NCI-H1436 treated with DMSO at 0.1 percent for 48 hours (cell line): ENCODE data around the gene FNDC3A.
"Not testable (repeated sequence)": the region's sequence is repeated elsewhere in the genome, so short reads cannot be mapped to it uniquely, and the experiment has no call there.

Source experiments
- DNase-seq: peaks from one replicate; lab custom pipeline; 2025; lab: John Stamatoyannopoulos, UW

FNDC3A gene

DNA sequence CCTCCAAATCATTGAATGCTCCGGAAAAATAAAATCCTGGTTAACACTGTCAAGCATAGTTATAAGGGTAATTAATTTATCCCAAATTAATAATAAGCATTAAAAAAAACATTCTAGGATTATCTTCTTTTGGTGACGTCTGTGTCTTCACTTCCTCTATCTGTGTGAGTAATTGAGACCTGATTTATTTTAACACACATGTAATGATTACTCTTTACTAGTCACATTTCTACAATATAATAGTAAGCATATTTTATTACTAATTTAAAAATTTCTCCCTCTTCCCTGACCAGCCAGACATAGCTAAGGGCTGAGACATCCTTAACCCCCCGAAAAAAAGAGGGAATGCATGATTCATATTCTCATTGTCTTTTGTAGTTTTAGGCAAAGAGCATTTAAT is 2.3 kb downstream of the FNDC3A start:
- no peak for DNase-seq

DNA sequence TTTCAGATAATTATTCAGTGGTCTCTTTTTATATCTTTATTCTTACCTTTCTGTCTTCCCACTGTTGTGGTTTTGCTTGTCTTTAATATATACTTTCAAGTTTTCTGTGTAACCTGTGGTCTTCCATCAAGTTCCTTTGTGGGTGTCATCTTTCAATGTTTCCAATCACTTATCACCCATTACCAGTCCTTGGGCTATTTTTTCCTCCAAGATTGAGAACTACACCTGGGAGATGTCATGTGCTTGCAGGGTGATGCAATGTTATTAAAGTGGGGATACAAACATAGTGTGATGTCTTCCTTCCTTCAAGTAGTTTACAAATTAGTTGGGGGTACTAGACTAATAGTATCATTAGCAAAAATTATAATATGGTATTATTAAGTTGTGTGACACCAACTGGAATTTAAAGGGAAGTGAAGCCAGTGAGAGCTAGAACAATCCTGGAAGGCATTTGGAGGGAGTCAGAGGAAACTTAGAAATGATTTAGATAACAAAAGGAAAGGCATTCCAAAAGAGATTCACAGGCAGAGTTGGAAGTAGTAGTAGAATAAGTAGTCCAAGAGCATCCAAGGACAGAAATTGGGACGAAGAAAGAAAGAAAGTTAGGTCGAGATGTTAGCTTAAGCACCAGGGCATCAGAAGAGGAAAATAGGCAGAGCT is 3.4 kb downstream of the FNDC3A start:
- no peak for DNase-seq

DNA sequence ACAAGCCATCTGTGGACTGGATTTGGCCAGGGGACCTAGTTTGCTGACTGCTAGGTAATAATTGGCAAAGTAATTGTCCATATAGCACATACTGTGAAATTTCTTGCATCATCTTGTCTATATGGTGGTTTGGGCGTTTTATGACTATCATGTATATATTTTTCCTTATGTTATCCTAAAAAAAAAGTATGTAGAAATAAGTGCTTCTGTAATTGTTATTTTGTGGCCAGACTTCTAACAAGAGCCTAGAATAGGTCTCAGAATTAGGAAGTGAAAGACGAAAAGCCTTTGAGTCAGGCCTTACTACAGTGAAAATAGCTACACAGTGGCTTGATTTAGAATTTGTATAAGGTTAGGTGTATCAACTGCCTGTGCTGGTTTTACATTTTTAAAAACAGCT is 4.2 kb downstream of the FNDC3A start:
- DNase-seq: no peak

DNA sequence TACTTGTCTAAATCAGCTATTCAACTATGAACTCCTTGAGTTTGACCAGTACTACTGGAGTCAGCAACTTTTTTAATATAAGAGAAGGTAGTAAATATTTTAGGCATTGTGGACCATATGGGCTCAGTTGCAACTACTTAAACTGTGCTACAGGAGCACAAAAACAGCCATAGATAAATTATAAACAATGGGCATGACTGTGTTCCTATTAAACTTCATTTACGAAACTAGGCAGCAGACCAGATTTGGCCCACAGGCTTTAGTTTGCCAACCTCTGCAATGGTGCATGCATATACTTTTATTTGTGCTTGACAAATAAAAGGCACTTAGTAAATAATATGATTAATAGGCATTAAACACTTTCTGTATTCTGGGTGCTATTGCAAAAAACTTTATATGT is 7.6 kb downstream of the FNDC3A start:
- no peak for DNase-seq

DNA sequence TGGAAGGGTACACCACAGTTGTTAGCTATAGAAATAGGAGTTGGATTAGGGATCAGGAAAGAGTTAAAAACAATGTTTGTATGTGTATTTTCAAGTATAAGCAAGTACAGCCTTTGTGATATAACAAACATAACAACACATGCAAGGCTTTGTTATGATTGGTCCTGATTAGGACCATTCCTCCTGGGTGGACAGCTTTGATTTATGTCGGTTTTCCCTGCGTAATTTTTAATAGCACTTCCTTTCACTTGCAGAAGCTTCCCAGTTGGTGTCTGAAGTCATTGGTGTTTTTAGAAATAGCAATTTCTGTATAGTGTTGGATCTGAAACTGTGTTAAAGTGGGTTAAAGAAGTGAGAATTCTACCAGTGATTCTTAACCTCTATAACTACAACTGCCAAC is 10.0 kb downstream of the FNDC3A start:
- DNase-seq: no peak

DNA sequence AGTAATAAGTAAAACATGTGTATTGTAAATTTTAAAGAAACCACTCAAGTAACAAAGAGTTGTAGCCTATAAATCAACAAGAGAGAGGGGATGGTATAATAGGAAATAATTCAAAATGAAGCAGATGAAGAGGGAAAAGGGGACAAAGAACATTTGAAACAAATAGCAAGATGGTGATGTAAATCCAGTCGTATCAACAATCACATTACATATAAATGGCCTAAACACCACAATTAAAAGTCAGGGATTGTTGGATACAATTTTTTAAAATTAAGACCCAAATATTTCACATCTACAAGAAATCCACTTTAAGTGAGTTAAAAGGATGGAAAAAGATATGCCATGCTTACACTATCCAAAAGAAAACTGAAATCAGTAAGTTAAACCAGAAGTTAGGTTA is 15.2 kb downstream of the FNDC3A start:
- DNase-seq: no peak

DNA sequence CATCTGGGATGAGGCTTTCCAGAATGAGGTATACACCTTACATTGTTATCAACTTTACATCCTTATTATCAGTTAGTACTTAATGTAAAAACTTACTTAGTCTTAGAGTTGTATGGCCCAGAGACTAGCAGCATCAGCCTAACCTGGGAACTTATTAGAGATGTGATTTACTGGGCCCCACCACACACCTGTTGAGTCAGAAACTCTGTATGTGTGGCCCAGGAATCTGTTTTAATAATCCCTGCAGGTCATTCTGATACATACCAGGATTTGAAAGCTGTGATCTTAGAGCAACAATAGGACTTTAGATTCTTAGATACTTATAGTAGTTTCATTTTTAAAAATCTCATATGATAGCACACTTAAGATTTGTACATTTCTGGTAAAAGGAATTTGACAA is 17.4 kb downstream of the FNDC3A start:
- DNase-seq: no peak

DNA sequence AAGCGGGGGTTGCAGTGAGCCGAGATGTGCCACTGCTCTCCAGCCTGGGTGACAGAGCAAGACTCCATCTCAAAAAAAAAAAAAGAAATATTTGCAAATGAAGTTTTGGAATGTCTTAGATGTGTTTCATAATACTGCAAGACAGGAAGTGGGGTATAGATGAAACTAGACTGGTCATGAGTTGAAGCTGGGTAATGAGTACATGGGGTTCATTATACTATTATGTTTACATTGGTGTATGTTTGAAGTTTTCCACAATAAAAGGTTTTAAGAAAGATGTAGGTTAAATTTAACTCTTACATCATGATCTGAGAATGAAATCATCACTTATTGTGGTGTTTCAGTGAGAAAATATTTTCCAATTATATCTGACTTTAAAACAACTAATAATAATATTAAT is 19.0 kb downstream of the FNDC3A start:
- DNase-seq: no peak

DNA sequence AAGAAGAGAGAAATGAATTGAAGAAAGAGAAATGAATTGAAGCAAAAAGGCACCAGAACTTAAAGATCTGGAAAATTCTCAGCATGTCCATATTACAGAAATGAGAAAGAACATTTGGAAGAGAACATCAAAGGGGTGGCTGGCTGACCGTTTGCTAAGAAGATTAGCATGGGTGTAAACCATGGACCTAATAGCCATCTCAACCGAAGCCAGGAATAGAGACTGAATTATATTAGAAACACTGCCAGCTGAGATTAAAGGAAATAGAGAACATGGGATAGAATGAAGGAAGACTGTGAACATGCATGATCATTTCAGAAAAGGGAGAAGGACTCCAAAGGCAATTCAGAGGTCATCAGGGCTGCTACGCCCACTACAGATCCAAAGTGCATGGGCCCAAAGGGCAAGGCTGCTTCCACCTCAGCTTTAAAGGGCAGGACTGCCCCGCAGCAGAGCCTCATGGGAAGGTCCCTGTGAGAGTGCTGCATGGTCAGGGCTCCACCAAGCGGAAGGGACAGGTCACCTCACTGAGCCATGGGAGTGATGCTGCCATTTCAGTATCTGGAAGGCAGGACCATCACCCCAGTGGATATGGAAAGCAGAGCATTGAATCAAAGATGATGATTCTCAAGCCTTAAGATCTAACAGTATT is 23.1 kb downstream of the FNDC3A start:
- DNase-seq: no peak

DNA sequence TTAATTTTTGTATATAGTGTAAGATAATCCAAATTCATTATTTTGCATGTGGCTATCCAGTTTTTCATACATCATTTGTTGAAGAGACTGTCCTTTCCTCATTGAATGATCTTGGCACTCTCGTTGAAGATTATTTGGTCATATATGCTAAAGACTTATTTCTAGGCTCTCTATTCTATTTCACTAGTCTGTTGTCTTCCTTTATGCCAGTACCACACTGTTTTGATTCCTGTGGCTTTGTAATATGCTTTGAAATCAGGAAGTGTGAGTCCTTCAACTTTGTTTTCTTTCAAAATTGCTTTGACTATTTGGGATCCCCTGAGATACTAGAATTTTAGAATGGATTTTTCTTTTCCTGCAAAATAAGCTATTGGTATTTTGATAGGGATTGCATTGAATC is 24.5 kb downstream of the FNDC3A start:
- no peak for DNase-seq

DNA sequence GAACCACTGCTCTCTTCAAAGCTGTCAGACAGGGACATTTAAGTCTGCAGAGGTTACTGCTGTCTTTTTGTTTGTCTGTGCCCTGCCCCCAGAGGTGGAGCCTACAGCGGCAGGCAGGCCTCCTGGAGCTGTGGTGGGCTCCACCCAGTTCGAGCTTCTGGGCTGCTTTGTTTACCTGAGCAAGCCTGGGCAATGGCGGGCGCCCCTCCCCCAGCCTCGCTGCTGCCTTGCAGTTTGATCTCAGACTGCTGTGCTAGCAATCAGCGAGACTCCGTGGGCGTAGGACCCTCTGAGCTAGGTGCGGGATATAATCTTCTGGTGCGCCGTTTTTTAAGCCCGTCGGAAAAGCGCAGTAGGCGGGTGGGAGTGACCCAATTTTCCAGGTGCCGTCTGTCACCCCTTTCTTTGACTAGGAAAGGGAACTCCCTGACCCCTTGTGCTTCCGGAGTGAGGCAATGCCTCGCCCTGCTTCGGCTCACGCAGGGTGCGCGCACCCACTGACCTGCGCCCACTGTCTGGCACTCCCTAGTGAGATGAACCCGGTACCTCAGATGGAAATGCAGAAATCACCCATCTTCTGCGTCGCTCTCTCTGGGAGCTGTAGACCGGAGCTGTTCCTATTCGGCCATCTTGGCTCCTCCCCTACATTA is 43.4 kb downstream of the FNDC3A start:
- DNase-seq: not testable (repeated sequence)

DNA sequence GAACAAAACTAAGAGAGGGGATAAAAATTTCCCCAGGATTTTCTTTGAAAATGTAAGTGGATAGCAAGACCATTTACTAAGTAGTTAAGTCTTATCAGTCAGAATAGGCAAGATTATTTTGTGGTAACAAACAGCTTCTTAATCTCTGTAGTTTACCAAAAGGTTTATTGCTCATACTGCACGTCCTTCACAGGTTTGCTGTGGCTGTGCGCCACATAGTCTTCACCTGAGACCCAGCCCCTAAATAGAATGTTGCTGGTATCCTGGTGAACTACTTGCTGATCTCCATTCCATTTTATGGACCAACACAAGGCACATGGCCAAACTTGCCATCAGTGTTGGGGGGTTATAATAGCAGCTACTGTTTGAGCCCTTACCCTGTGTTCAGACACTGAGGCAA is 44.6 kb downstream of the FNDC3A start:
- DNase-seq: no peak

DNA sequence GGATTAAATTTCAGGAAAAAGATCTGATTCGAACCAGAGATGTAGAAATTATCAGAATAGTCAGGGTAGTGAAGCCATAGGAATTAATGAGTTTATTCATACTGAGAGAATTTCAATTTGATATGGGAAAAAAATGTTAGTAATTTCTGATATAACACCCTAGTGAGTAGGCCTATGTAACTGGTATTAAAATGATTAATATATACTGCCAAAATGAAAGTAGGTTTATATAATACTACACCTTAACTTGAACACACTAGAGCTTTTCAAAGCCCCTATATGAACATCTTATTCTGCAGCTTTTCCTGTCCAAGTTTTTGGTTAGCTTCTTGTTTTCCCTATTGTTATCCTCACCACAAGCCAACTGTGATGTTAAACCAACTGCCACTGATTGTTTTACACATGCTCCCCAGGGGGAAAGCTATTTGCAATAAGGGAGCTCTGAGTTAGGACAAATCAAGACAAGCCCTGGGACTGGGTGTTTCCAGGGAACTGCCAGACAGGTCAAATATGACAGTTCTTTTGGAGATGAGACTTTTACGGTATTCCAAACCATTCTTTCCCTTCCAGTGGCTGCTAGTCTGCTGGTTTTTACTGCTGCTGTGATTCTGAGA is 45.3 kb downstream of the FNDC3A start:
- no peak for DNase-seq

DNA sequence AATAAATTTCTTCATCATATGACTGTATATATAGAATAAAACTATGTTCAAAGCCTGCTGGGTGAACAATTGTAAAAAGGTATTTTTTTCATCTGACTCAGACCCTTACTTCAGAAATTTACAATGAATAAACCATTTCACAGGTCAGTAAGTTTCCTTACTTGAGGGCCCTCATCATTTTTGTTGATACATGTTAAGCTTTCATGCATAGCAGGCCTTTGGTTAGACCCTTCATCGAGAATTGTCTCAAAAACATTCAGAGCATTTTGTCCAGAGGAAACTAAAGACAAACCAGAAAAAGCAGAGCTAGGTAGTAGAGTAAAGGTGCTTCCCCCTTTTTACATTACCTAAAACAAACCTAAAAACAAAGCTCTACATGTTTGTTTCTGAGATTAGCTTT is 46.2 kb downstream of the FNDC3A start:
- no peak for DNase-seq

DNA sequence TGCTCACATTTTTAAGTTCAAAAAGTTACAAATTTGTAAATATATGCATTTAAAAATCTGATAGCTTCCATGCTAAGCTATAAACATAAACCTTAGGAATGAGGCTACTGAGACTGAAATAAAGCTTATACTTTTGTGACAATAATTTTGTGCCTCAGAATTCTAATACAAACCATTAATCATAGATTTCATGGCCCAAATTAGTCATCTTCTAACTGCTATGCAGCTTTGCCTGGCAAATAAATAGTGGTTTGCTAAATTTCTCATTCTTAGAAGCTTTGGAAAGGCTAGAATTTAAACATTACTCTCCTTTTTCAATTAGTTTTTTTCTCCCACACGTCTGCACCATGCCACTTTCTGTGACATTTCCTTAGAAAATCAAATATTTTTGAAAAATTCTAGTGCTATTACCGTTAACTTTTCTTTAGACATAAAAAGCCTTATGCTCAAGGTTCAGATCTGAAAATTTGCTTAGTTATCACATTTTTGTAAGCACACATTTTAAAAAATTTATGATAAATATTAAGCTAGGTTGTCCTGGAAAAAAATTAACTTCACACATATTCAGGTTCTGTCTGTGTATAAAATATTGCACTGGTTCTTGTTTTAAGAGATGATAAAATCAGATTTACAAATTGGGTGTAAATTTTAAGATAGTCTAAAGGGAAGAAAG is 46.9 kb downstream of the FNDC3A start:
- DNase-seq: no peak

DNA sequence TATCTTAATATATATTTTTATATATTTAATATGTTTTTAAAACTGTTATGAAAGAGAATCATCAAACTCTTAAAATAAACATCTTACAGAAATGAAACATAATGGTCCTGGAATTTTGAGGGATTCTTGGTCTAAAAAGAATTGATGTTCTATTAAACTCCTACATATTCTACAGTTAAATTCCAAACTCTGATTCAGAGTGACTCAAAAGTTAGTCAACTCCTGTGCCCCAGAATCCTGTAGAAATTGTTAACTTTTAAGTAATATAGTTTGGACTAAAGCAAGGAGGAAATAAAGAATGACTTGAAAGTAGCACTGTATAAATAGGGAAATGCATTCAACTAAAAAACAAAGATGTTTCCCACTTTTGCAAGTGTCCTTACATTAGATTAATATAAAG is 47.7 kb downstream of the FNDC3A start:
- DNase-seq: no peak

DNA sequence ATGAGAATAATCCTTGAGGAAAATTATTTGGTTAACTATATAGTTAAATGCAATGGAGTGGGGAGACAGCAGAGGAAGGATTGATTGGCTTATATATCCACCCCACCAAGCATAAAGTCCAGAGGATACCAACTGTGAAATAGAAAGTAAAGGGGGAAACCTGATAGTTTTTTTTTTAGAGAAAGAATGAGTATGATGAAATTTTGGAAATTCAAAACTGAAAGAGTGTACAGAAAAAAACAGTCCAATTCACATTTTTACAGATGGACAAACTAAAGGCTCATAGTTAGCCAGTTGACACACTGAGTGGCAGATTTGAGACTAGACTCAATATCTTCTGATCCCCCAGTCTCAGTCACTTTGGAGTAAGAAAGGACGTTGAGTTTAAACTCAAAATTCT is 51.1 kb downstream of the FNDC3A start:
- DNase-seq: no peak

DNA sequence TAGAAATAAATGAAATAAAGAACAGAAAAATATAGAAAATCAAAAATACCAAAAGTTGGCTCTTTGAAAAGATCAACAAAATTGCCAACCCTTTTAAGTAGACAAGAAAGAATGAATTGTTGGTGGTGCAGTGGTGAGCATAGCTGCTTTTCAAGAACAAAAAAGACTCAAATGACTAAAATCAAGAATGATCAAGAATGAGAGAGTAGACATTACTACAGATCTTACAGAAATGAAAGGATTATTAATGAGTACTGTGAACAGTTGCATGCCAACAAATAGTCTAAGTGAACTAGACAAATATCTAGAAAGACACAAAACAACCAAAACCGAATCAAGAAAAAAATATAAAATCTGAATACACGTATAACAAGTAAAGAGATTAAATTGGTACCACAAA is 53.9 kb downstream of the FNDC3A start:
- DNase-seq: no peak

DNA sequence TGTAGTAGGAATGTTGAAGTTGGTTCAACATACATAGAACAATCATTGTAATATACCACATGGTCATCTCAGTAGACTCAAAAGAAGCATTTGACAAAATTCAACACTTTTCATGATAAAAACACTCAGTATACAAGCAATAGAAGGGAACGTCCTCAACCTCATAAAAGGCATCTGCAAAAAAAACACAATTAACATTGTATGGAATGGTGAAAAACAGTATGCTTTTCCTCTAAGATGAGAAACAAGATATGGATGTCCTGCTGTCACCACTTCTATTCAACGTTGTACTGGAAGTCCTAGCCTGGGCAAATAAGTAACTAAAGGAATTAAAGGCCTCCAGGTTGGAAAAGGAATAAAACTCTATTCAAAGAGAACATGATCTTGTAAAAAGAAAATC is 54.5 kb downstream of the FNDC3A start:
- no peak for DNase-seq

DNA sequence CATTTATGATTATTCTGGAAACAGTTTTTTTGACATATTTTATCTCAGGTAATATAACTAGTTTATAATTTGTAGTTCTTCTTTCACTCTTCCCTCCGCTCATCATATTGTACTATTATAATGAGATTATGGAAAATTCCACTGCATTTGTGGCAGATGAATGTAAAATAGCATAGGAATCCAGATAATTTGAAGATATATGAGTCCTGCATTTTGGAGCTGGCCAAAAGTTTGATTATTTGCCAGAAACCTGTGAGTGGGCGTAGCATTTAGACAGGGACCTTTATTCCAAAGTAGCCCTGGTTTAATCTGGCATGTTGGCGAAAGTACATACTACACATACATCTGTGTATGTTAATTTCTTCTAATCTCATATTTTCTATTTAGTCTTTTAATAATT is 65.2 kb downstream of the FNDC3A start:
- DNase-seq: no peak

DNA sequence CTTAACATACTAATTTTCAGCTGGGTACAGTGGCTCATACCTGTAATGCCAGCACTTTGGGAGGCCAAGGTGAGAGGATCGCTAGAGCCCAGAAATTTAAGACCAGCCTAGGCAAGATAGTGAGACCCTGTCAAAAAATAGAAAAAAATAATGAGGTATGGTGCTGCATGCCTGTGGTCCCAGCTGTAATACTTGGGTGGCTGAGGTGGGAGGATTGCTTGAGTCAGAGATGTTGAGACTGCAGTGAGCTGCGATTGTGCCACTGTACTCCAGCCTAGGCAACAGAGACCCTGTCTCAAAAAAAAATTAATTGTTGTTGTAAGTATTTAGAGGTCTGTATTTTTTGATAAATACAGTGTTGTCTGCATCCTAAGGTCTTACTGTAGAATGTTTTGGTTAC is 66.8 kb downstream of the FNDC3A start:
- DNase-seq: no peak

DNA sequence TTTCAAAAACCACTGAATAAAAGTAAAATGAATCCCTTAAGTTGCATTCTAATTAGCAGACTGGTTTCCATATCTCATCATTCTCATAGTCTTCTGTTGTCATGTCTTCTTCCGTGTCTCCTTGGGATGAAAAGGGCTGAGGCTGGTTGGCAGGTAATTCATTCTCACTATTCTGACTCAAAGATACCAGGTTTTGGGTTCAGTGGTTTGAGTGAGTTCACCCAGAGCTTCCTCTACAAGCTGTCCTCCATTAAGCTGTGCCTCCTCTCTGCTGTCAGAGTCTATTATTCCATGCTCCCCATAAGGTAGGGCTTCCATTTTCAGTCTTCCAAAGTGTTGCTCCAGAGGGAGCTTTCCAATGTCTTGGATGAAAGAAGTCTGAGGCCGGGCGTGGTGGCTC is 68.3 kb downstream of the FNDC3A start:
- DNase-seq: no peak

DNA sequence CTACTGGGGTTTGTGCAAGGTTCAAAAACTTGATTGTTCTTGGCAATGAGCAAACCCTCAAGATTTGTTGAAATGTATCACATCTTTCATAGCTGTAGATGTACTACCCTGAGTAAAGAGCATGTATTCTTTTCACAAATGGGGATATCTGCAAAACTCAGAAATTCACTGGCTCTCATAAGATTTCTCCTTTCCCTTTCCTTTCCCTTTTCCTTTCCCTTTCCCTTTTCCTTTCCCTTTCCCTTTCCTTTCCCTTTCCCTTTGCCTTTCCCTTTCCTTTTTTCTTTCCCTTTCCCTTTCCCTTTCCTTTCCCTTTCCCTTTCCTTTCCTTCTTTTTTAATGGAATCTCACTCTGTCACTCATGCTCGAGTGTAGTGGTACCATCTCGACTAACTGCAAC is 69.1 kb downstream of the FNDC3A start:
- no peak for DNase-seq
